AG08395 (cell line): ENCODE results near the gene MAMDC2.
A peak's percentile ranks its signal among the peaks of the same experiment; 100 is the strongest.

Experiments used
- DNase-seq: peaks from one replicate; pipeline ENCODE4 v3.0.0; 2012; ENCODE audit warnings: mixed read lengths, low spot score

The MAMDC2 gene

DNA sequence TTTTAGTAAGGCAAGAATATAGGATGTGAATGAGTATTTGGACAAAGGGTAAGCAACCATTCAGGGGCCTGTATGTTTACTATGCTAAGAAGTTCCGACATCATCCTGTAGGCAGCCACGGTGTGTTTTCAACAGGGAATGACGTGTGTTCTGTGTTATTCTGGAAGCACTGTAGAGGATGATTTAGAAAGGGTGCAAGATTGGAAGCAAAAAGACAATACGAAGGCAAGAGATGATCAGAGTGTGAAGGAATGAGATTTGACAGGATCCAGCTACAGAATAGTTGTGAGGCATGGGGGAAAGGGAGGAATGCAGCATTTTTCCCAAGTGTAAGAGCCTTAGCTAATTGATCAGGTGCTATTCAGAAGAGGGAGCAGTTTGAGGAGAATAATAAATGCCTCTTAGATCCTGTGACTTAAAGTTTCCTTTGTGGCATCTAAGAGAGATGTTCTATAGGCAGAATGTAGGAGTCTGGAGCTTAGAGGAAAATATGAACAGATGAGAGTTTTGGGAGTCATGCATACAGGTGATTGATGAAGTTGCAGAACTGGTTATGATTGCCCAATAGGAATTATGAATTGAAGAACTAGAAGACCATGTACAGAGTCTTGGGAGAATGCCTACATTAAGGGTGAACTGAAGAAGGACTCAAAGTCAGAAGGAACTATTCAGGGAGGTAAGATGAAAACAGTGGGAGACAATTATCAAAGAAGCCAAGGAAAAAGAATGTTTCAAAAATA lies 217.7 kb downstream of the MAMDC2 start:
- no peak for DNase-seq

- no peak for DNase-seq
Measured at GRCh38 chr9:70262366-70262765, 218.7 kb downstream of the MAMDC2 start.

DNA sequence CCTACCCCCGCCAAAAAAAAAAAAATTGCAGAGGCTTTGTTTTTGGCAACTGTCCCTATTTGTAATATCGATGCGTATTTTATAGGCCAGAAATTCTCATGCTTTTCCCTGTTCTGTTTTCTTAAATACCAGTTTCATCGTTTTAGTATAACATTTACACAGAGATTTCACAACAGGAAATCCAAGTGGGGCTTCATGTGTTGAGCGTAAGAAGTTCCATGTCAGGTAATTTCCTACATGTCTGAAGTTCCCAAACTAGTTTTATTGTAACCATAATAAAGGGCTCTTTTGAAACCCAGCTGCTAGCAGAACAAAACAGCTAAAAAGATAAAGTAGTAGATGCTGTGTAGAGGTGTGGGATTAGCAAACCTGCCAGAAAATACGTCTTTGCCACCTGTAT lies 219.3 kb downstream of the MAMDC2 start:
- no peak for DNase-seq

DNA sequence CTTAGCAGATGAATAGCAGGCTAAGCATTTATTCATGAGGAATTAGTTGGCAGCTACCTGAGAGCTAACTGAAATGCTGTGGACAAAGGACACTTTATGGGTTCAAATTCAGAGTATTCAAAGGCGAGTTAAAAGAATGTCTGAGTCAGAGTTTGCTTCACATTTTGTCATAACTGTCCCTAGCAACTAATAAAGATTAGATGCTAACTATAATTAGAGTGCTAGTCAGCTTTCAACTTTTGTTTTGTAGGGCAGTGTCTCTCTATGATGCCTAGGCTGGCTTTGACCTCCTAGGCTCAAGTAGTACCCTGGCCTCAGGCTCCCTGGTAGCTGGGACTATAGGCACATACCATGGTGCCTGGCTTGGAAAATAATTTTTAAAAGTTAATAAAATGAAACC lies 219.8 kb downstream of the MAMDC2 start:
- peak; percentile 9 for DNase-seq
